GM21825 (cell line): ENCODE results near the gene AHCYL2.
A peak's percentile ranks its signal among the peaks of the same experiment; 100 is the strongest.

Experiments used
- ATAC-seq: cut with Tn5 transposase; IDR thresholded peaks from one replicate; pipeline ENCODE4 v1.9.1; 2021; ENCODE audit warnings: mild to moderate bottlenecking, moderate library complexity; ENCODE audit not compliant: unreplicated experiment

The AHCYL2 gene

GRCh38 chr7:129224251-129225205 is at the start of gene AHCYL2:
Gene AHCYL2 (plus strand): TSS chr7:129225030.
- ATAC-seq = peak; percentile 89

- ATAC-seq = no peak
Observed at GRCh38 chr7:129176916-129177710, 47.7 kb upstream of the AHCYL2 start.

- no peak for ATAC-seq
Observed at GRCh38 chr7:129184981-129185670, 39.7 kb upstream of the AHCYL2 start.

- ATAC-seq = no peak
Observed at GRCh38 chr7:129186749-129187260, 38.0 kb upstream of the AHCYL2 start.

GRCh38 chr7:129187681-129188371 is 37.0 kb upstream of the AHCYL2 start:
- ATAC-seq = no peak

GRCh38 chr7:129188372-129188891 is 36.4 kb upstream of the AHCYL2 start, which contains the start of gene SMO:
Gene SMO (plus strand): TSS chr7:129188633. CDS start chr7:129189152, 519 bp downstream.
- ATAC-seq = no peak

GRCh38 chr7:129188892-129189660 is 35.8 kb upstream of the AHCYL2 start:
- ATAC-seq = no peak

GRCh38 chr7:129189661-129190310 is 35.0 kb upstream of the AHCYL2 start:
- no peak for ATAC-seq

- no peak for ATAC-seq
Observed at GRCh38 chr7:129191272-129191671, 33.6 kb upstream of the AHCYL2 start.

- ATAC-seq = no peak
Observed at GRCh38 chr7:129193892-129194291, 30.9 kb upstream of the AHCYL2 start.

GRCh38 chr7:129197771-129198170 is 27.1 kb upstream of the AHCYL2 start:
- ATAC-seq = no peak

GRCh38 chr7:129199406-129199805 is 25.4 kb upstream of the AHCYL2 start:
- ATAC-seq = no peak

GRCh38 chr7:129202058-129202777 is 22.6 kb upstream of the AHCYL2 start:
- ATAC-seq = no peak

- ATAC-seq = no peak
Observed at GRCh38 chr7:129203050-129203741, 21.6 kb upstream of the AHCYL2 start.

- ATAC-seq = no peak
Observed at GRCh38 chr7:129205126-129205818, 19.6 kb upstream of the AHCYL2 start.

- ATAC-seq = no peak
Observed at GRCh38 chr7:129205987-129206785, 18.6 kb upstream of the AHCYL2 start.
